AG08395 (cell line): ENCODE measurements around the gene CARS2.
"Not testable (repeated sequence)": the region's sequence is repeated elsewhere in the genome, so short reads cannot be mapped to it uniquely, and the experiment has no call there.

ENCODE experiments used
- DNase-seq: peaks from one replicate; pipeline ENCODE4 v3.0.0; 2012; ENCODE audit warnings: mixed read lengths, low spot score

Gene CARS2

DNA sequence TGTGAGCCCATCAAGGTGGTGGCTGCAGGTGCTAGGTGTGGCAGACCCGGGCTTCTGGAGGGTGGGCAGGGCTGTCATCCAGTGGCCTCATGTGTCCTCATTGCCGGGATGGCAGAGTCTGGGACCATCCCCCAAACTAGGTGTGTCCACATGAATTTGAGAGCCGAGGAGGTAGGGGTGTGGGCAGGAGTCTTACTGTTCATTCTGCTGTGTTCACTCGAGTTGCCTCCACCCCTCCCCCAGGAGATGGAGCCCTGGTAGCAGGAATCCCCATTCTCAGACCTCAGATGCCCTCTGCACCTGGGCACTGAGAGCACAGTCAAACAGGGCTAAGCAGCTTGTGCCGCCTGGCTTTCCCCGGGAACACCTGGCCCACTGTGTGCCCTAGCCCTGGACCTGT is 68.2 kb downstream of the CARS2 start:
- no peak for DNase-seq

DNA sequence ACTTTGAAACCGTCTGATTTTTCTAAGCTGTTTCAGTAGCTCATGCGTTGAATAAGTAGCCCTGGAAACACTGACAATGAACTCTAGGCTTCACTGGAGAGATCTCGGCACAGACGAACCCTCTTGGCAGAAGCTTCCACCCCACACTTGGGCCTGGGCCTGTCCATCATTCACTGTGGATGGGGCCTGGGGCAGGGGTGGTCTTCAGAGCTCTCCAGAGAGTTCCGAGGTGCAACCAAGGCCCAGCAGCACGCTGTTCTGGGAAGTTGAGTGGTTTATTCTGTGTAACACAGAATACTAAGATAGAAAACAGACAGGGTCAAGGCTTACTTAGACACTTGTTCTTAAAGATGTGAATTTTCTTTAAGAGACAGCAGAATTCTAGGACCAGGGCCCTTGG is 68.6 kb downstream of the CARS2 start:
- no peak for DNase-seq

DNA sequence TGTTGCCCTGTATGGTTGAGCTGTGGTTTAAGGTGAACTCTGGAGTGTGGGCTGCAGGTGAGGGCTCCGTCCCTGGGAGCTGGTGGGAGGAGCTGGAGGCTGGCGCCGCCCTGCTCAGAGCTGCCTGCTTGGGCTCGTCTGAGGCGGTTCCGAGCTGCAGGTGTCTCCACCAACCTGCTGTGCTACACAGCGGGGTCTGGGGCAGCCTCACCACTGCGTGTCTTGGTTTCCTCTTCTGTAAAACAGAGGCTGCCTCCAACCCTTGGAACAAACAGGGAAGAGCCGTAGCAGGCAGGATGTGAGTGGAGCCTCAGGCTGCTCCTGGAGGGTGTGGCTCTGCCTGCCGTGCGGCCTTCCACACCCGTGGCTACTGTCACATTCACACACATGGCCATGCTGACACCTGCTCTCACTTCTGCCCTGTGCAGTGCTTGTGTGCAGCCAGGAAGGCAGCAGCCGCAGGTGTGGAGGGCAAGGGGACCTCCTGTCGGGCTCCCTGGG is 69.2 kb downstream of the CARS2 start:
- DNase-seq = no peak

DNA sequence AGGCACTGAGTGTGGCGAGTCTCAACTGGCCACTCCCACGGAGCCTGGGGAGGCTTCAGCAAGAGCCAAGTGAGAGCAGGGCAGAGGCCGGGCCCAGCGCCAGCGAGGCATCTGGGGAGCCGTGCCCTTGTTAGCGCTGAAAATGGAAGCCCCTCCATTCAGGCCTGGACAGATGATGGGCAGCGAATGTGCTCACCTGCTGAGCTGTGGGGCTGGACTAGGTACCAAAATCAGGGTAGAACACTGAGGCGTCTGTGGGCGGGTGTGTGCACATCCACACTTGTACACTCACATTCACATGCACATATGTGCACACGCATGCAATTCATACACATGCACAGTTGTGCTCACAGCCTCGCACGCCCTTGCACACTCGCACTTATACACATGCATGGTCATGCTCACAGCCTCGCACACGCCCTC is 69.9 kb downstream of the CARS2 start:
- DNase-seq = no peak

DNA sequence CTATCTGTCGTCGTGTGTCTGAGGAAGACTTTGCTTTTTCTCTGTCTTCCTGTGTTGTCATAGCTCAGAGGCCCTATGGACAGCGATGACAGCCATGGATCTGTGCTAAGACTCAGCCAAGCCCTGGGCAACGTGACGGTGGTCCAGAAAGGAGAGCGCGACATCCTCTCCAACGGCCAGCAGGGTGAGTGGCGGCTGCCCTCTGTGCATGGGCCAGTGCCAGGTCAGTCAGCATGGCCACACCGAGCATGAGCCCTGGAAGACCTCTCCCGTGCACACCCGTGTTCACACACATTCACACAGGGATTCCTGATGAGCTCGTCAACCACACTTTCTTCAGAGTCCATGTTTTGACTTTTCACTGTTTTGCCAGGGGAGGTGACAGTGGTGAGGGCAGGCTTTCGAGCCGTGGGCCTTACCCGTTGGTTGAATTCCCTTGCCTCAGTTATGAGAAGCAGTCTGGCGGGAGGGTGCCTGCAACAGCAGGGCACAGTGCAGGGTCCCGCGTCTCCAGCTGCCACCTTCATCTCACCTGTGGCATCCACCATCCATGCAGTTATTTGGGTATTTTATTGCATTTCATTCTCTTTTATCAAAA is 70.4 kb downstream of the CARS2 start:
- DNase-seq = no peak

DNA sequence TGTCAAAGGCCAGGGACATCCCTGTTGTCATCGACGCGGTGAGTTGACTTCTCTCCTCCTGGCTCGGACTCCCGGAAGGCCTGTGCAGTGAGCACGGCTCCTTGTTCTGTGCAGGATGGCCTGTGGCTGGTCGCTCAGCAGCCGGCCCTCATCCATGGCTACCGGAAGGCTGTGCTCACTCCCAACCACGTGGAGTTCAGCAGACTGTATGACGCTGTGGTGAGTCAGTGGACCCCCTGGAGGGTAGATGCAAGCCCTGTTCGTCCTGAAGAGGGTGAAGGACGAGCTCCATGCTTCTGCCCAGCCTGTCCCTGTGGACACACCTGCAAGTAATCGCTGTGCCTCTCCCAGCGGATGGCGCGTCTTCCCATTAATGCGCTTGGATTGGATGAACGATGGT is 71.4 kb downstream of the CARS2 start:
- DNase-seq = no peak

DNA sequence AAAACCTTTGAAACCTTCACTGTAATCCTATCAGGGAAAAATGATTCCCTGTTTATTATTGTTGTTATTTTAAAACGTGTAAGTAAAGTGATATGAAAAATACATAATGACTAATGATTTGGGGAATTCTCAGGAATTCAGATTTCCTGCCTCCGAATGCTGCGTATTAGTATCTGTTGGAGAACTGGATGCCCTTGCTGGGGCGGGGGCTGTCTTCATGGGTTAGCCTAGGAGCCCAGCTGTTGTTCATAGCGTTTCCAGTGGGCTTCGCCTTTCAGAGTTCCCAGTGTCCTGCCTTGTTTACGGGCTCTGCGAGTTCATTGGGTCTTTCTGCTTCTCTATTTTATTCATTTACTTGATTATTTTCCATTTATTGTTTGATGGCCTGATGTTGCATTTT is 72.1 kb downstream of the CARS2 start:
- DNase-seq = no peak

DNA sequence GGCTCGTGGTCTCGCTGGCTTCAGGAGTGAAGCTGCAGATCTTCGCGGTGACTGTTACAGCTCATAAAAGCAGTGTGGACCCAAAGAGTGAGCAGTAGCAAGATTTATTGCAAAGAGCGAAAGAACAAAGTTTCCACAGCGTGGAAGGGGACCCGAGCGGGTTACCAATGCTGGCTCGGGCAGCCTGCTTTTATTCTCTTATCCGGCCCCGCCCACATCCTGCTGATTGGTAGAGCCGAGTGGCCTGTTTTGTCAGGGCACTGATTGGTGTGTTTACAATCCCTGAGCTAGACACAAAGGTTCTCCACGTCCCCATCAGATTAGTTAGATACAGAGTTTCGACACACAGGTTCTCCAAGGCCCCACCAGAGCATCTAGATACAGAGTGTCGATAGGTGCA is 73.7 kb downstream of the CARS2 start:
- DNase-seq = not testable (repeated sequence)

DNA sequence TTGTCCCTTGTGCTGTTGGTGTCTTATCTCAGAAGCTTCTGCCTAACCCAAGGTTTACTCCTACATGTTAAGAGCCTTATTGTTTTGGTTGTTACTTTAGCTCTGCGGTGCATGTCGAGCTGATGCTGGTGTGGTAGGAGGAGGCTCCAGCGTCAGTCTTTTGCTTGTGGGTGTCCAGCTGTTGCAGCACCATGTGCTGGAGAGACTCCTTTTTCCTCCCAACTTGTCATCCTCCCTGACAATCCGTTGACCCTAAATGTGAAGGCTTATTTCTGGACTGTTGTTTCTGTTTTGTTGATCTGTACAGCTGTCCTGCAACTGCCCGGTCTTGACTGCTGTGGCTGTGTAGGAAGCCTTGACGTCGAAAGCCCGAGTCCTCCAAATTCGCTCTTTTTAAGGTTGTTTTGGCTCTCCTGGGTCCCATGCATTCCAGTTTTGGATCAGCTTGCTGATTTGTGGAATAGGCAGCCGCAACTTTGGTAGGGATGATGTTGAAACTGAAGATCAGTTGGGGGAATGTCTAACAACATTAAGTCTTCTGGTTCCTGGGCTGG is 75.3 kb downstream of the CARS2 start:
- no peak for DNase-seq

DNA sequence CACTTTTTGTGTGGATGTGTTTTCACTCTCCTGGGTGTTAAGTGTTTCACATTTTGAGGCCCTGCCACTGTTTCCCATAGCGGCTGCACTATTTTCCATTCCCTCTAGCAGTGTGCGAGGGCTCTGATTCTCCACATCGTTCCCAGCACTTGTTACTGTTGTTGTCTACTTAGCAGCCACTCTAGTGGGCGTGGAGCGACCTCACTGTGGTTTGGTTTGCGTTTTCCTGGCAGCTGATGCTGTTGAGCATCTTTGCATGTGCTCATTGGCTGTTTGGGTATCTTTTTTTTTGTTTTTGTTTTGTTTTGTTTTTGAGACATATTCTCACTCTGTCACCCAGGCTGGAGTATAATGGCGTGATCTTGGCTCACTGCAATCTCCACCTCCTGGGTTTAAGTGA is 76.2 kb downstream of the CARS2 start:
- DNase-seq = no peak

DNA sequence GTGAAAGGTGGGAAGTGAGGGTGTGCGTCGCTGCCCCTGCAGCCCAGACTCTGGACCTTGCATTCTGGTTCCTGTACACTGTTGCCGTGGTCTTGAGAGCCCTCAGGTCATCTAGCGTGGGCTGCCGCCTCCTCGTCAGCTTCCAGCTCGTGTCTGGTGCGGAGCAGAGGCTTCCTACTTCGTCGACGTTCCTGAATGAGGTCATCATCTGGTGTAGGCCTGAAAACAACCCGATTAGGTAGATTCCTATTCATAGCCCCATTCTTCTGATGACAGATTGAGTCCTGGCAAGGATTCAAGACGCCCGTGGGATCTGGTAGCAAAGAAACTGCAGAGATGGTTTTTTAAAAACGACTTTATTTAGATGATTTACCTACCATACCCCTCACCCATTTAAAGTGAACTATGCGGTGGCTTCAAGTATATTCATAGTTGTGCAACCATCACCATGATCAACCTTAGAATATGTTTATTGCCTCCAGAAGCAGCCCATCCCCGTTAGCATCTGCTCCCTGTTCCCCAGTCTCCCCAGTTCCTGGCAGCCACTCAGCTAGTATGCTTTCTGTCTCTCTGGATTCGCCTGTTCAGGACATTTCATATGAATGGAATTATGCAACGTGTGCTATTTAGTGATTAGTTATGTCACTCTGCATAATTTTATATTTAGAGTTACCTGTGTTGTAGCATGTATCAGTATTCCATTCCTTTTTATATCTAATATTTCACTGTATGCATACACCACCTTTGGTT is 76.8 kb downstream of the CARS2 start:
- DNase-seq = no peak

DNA sequence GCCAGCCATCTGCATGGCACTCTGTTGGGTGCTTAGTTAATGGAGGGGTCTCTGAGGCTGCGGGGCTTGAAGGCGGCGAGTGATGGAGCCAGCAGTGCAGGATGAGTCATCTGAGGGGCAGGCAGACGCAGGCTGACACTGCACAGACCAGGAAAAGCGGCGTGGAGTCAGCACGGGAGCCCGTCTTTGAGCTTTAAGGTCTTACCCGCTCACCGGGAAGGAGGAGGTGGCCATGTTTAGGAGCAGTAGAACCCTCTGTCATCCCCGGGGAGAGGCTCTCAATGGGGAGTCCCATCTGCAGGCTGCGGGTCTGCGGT is 77.5 kb downstream of the CARS2 start:
- DNase-seq = no peak

DNA sequence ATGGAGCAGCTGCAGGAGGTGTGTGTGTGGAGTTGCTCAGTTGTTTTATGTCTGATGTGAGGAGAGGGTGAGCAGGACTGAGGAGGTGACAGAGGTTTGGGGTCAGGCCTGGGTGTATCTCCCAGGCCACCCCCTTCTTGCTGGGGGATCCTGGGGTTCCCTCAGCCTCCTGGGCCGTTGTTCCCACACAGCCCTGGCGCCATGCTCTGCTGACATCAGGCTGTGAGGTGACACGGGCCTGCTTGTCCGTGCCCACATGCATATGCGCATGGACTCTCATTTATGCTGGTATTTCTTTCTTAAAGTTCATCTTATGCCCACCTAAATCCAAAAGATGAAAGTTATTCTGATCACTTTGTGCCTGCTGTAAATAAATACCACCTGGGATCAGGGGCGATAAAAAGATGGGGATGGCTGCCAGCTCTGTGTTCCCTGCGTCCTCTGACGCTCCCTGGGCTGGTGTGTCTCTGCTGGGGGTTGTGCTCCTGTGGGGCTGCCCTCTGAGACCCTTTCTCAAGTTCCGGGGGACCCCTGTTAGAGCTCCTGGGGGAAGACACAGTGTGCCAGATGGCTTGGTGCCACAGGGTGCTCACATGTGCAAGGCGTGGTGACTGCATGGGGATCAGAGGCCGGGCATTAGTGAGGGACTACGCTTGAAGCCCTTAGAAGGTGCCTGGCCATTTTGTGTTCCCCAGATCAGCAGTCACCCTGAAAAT is 78.0 kb downstream of the CARS2 start:
- no peak for DNase-seq

DNA sequence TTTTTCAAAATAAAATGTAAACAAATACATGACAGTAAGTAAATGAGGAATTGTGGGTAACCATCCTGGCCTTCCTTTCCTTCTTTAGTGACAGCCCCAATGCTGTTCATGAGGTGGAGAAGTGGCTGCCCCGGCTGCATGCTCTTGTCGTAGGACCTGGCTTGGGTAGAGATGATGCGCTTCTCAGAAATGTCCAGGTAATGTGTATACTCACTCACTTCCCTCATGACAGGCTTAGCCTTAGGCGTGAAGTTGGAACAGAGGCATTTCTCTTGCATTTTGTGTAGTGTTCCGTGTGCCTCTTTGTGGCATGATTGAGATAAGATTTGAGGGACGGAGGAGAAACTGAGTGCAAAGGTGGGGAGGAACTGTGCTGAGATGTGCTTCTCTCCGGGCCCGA is 78.6 kb downstream of the CARS2 start:
- DNase-seq = no peak

DNA sequence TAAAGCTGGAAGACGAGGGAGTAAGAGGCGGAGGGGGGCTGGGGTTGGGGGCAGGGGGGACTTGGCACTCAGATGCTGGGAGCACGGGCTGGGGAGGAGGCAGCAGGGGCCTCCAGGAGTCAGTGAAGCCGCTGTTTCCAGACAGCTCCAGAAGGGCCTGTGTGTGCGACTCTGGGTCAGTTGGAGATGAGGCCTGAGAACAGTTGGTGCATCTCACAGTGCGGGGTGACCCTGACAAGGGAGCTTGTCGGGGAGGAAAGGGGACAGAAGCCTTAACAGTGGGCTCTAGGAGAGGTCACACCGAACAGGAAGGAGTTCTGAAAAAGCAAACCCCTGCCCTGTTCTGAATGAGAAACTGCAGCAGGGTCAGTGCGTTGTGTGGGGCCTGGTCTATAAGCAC is 79.4 kb downstream of the CARS2 start:
- no peak for DNase-seq

DNA sequence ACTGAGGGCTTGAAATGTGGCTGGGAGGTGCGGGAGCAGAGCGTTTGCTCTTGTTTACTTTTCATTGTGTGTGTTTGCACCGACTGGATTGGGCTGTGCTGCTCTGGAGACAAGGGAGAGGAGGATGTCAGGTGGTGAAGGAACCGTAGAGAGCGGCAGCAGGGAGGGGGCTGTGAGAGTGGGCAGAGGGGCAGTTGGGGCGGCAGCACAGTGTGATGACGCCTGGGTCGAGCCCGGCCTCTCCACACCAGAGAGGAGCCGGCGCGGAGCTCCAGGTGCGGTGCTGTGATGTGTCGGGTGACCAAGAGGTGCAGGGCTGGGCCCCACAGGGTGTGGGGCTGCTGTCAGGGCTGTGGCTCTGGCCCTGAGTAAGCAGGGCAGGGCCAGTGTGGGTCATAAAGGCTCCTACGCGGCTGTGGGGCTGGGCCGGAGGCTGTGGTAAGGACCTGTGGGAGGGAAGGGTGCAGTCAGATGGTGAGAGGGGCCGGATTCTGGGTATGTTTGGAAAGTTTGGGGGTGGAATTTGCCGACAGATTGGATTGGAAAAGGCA is 80.1 kb downstream of the CARS2 start:
- no peak for DNase-seq

DNA sequence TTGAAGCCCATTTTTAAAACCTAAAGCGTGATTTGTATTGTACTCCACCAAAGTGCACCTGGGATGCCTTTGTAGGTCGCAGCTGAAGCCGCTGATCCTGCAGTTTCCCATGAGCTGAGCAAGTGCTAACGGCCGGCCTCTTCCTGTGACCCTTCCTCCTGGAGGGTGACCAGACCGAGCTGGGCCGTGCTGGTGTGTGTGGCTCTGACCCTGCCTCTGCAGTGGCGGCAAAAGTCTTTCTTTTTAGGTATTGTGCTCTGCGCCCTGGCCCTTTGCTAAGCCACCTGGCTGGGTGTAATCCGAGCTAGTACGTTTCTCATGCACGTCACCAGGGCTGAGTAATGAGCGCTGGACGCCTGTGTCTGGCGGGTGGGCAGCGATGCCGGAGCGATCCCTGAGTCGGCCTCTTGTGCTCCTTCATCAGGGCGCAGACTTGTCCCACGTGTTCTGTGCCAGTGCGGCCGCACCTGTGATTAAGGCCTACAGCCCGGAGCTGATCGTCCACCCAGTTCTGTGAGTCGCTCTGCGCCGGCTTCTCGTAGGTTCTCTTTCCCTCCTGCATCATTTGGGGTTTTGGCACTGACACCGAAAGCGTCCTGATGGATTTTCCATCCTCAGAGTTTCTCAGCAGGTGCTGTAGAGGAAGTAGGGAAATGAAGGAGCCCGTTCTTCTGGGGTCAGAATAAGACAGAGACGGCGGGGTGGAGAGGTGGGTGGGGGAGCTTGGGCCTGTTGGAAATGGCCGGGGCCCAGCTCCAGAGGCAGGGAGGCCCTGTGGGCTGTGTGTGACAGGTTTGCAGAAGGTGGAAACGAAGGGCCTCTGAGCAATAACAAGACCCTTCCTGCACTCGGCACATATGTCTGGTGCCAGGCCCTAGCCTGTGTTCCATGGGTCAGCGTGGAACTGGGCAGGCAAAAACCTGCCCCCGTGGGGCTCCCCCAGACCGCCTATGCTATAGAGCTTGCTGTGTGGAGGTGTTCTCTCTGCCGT is 80.9 kb downstream of the CARS2 start:
- no peak for DNase-seq

DNA sequence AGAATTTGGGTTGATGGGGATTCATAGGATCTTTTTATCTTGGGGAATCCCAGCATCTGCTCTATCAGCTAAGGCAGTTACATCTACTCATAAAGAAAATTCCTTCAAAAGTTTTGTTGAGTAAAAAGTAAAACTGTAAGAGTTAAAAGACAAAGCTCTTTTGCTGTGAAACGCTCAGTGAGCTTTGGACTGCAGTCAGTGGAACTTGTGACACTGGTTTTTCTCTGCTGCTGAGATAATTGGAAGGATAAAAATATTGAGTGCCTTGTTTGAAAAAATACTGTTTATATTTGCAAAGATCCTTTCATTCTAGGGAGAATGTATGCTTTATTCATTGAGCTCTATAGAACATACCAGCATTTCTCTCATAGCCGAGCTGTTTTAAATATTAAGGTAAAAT is 85.3 kb downstream of the CARS2 start:
- DNase-seq = no peak

DNA sequence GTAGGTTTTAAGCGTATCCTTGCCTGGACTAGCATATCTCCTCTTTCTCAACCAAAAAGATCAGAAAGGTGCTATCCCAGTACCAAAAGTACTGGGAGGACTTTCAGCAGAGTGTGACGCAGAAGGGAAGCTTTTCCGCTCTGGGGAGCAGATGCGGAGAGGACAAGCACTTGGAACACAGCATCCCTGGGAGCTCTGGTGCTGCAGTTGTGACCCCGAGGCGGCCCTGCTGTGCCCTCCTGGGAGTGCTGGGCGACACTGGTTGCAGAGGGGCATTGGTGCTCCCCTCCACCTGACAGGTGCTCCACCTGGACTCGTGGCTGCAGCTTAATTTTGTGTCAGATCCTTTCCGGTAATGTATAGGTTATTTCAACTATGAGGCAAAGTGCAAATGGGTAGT is 87.1 kb downstream of the CARS2 start:
- DNase-seq = no peak

DNA sequence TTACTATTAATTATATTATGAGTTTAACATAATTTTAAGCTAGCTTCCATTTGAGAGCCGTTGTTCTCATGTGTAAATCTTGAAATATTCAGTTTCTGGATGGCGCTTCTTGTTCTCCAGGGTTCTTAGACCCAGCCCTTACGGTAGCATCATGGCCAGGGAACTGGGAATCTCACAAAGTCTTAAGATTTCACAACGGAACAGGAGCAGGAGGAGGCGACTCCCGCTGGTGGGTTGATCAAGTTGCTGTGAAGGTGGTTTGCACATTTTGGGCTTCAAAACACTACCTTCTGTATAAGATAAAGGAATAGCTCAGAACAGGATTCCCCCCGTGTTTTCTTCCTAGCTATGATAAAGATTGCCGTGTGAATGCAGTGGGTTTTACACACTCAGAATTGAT is 87.7 kb downstream of the CARS2 start:
- no peak for DNase-seq

DNA sequence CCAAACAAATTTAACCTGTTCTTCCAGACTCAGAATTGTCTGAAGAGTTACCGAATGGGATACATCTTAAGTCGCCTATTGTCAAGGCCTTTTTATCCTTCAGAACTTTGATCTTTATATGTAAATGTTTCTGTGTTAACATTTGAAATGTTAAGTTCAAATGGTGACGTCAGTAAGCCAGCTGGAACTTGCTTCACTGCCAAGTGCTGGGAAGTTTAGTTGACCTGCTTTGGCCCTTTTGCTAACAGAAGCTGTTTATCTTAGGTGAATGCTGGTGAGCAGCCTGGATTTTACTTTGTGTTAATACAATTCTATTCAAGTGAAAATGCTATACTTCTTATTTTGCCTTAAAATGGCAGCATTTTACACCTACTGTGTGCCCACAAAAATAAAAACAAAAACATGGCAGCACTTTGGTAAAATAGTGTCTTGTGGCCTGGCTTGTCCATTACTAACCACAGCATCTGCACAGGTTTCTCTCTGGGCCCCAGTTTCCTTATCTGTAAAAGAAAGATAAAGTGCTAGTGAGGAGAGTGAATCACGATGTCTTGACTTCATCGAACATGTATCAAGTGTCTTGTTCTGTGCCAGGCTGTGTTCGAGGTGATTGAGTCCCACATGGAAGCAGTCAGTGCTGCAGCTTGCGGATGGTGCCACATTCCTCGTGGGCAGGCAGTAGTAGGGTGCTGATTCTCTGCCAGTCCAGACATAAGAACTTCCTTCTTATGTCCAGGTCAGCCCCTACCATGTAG is 88.4 kb downstream of the CARS2 start:
- peak; percentile 44 for DNase-seq
